HG03571 (cell line): ENCODE results near the gene ELP4.
A peak's percentile ranks its signal among the peaks of the same experiment; 100 is the strongest.
"Not testable (repeated sequence)": the region's sequence is repeated elsewhere in the genome, so short reads cannot be mapped to it uniquely, and the experiment has no call there.

Source experiments
- ATAC-seq: cut with Tn5 transposase; IDR thresholded peaks from one replicate; pipeline ENCODE4 v1.9.1; 2021; ENCODE audit not compliant: unreplicated experiment

ELP4 gene, protein sequence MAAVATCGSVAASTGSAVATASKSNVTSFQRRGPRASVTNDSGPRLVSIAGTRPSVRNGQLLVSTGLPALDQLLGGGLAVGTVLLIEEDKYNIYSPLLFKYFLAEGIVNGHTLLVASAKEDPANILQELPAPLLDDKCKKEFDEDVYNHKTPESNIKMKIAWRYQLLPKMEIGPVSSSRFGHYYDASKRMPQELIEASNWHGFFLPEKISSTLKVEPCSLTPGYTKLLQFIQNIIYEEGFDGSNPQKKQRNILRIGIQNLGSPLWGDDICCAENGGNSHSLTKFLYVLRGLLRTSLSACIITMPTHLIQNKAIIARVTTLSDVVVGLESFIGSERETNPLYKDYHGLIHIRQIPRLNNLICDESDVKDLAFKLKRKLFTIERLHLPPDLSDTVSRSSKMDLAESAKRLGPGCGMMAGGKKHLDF

DNA sequence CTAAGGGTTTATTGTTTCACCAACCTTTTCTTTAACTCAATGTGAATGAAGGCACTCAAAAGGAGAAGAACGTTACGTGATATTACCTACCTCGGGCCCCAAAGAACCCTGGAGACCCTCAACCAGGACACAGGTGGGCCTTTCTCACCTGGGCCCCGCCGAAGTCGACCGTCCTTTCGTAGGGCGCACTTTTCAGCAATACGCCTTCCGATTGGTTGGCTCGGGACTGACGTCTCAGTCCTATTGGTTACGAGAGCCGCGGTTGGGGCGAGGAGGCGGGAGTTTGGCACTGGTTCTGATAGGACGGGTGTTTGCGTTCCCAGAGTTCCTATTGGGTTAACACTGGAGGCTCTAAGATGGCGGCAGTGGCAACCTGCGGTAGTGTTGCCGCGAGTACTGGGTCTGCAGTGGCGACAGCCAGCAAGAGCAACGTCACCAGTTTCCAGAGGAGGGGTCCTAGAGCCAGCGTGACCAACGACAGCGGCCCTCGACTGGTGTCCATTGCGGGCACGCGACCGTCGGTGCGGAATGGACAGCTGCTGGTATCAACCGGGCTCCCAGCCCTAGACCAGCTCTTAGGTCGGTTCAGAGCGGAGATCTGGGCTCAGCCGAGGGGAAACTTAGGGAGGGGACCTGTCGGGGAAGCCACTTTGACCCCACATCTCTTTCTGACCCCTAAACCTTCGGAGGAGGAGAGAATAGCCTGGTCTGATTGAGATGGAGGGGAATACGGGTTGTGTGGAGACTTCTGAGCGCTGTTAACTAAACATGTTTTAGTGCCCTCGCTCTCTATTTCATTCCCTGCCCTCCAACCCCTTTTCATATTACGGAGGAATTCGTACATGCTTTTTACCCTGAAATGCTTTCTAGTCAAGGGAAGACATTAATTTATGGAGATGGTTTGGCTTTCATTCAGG lies at the start of gene ELP4, which contains the start of gene IMMP1L:
Gene ELP4, plus strand, starts transcription at position 339 of the 917 bp plus-strand sequence. Its CDS starts 18 bp downstream, at position 357.
Gene IMMP1L, minus strand, starts transcription at position 194 of the 917 bp plus-strand sequence. CDS start 46,346 bp downstream, outside the sequence.
- peak; percentile 100 for ATAC-seq

- no peak for ATAC-seq
These were observed 45.1 kb upstream of the ELP4 start for GRCh38 chr11:31464436-31464835.

GRCh38 chr11:31474083-31474482 lies 35.5 kb upstream of the ELP4 start:
- ATAC-seq: no peak

DNA sequence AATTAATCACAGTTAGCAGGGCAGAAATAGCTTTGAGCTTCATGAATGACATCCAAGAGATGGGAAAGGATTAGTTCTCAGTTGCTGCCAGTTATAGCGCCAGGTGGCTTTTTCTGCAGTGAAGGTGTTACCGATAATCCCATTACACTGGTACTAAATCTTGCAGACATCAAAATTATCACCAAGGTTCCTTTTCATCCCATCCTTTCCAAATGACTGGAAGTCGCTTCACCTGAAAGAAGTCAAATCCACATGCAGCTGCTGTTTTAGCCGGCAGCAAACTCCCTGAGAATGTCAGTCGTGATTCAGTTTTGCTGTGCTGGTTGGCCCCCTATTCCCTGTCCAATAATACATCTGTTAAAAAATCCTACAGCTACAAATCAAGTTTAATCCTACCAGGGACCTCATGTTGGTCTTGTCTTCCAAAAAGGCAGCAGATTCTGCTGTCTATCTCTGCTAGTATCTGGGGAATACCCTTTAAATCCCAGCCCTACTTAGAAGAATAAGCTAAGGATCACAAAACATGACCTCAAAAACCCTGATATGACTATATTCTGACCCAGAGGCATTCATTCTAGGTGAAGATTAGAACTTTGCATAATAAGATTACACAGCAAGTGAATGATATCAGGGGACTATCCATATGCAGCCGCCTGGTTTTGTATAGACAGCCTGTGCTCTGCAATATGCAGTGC lies 31.9 kb upstream of the ELP4 start:
- ATAC-seq: no peak

DNA sequence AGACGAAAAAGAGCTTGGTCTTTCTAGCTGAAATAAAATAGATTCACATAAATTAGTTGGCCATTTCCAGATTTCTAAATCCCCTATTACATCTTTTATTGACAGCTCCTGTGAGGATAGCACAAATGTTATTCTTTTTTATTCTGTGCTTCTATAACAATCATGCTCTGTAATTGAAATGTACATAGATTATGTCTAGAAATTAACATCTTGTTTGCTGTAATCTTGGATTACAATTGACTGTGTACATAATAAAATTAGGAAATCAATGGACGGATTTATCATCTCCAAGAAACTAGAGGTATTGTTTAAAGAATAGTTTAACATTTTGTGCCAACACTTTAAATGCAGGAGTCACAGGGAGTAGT lies 31.4 kb upstream of the ELP4 start:
- no peak for ATAC-seq

DNA sequence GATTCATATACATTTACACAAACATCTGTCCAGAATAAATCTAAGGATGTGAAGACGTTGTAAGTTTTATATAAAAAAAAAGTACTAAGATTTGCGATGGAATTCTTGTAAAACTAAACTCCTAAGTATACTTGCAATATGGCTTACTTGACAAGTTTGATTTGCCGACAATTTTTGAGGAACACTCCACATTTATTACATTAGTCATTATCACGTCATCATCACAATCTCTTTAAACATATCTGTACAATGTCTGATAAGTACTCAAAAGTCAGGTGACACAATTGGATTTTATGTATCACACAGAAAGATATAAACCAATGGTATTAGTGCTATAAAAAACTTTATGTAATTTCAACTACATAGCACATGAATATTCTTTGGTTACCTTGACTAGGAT lies 30.5 kb upstream of the ELP4 start:
- no peak for ATAC-seq

DNA sequence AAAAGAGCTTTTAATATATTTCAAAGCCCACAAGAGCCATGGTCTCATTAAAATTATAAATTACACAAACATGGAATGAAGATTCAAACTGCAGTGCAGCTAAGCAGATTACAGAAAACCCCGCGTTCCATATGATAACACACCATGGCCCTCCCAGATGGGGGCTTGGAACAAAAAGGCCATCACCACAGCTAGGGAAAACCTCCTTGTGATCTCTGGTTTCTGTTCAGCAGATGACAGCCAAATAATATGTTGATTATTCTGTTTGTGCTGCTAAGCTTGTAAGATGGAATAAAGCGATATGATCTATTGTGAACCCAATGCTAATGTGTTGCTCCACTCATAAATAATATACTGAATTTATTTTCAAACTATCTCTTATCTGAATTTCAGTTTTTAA lies 28.6 kb upstream of the ELP4 start:
- no peak for ATAC-seq

- no peak for ATAC-seq
These were observed 25.1 kb upstream of the ELP4 start for GRCh38 chr11:31484497-31484896.

DNA sequence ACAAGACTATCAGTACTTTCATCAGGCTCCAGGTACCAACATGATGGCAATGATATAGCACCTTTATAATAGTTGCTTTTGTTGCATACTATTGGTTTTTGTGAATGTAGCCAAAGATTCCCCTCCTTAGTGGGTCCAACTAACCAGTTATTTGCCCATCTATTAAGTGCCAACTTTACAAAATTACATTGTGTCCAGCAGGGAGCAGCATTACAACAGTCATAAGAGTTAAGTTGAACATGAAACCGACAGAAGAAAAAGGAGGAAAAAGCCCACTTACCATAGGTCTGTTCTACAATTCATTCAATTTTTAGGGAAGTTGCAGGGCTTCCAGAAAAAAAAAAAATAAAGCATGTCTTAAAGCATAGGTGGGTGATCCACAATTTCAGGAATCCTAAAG lies 21.7 kb upstream of the ELP4 start:
- ATAC-seq: no peak

DNA sequence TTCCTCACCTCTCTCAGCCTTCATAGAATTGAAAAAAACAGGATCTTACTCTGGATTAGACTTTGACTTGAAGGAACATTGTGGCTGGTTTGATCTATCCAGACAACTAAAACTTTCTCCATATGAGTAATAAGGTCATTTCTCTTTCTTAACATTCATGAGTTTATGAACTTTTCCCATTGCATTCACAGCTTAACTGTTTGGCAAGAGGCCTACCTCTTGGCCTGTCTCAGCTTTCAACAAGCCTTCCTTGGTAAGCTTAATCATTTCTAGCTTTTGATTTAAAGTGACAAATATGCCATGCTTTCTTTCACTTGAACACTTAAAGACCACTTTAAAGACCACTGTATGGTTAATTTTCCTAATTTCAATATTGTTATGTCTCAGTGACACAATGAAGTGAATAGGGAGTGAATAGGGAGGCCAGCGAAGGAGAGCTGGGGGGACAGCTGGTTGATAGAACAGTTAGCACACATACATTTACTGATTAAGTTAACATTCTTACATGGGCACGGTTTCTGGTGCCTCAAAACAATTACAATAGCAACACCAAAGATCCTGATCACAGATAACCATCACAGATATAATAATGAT lies 17.1 kb upstream of the ELP4 start:
- ATAC-seq: no peak

- no peak for ATAC-seq
These were observed 16.3 kb upstream of the ELP4 start for GRCh38 chr11:31493235-31493634.

- ATAC-seq: not testable (repeated sequence)
These were observed 15.8 kb upstream of the ELP4 start for GRCh38 chr11:31493762-31494161.

- ATAC-seq: no peak
These were observed 9.9 kb upstream of the ELP4 start for GRCh38 chr11:31499576-31500178.

- no peak for ATAC-seq
These were observed 9.0 kb upstream of the ELP4 start for GRCh38 chr11:31500560-31500959.

- ATAC-seq: peak; percentile 2
These were observed 527 bp upstream of the ELP4 start for GRCh38 chr11:31509051-31509428.

DNA sequence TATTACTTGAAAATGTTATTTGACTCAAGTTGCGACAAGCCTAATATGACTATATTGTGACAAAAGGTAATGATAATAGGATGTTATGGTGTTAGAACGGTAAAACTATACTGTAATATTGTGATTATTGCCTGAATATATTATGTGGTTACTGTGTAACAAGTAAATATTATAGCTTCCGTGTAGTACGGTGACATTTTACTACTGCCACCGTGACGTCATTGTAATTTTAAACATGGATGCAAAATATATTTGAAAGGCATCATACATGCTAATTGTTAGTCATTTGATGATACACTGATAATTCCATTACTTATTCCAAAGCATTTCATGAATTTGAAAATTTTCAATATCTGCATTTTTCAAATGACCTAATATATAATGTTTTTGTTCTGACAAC lies 2.5 kb downstream of the ELP4 start:
- ATAC-seq: no peak

- ATAC-seq: no peak
These were observed 12.1 kb downstream of the ELP4 start for GRCh38 chr11:31521497-31522150.

DNA sequence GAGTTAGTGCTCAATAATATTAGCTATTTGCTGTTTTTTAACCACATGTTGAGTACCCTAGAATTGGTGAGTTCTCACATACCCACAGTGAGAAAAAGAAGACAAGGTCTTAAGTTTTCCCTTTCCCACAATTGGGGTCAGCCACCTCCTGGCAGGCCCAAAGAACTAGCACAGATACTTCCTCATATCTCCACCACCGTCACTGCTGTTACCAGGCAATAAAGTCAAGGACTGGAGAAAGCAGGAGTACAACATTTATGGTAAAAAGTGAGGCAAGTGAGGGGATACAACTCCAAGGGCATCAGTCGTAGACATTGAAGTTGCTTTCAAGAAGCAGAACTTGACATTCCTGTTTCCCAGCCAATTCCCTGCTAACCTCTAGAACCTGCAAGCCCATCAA lies 19.6 kb downstream of the ELP4 start:
- no peak for ATAC-seq

- no peak for ATAC-seq
These were observed 20.1 kb downstream of the ELP4 start for GRCh38 chr11:31529701-31530100.

- no peak for ATAC-seq
These were observed 21.7 kb downstream of the ELP4 start for GRCh38 chr11:31531293-31531692.
